H9 (cell line): ENCODE data around the gene RASSF3. TPM values are rescaled to one million over a fixed set of nuclear protein-coding genes. Genes with fewer than 3 reads are reported as not detected.

ENCODE experiments used
- DNase-seq: peaks from one replicate; pipeline ENCODE4 v3.0.0-alpha.2; 2017
- H2AFZ ChIP-seq: one replicate; pipeline ENCODE4 v1.6.1; 2013; ENCODE audit warnings: mild to moderate bottlenecking, low read length, control low read depth, moderate library complexity
- H2AK5ac ChIP-seq: 2 replicates; pipeline ENCODE4 v1.6.1; 2013; ENCODE audit warnings: low read length, control low read depth, mixed read lengths; ENCODE audit not compliant: insufficient read length
- H2BK120ac ChIP-seq: one replicate; pipeline ENCODE4 v1.6.1; 2013; ENCODE audit warnings: low read depth, mild to moderate bottlenecking, low read length, control low read depth, inconsistent platforms; ENCODE audit not compliant: poor library complexity, severe bottlenecking
- H2BK12ac ChIP-seq: 2 replicates; pipeline ENCODE4 v1.6.1; 2013; ENCODE audit warnings: low read length, control low read depth, mixed read lengths, low read depth; ENCODE audit not compliant: insufficient read length
- H2BK15ac ChIP-seq: 2 replicates; pipeline ENCODE4 v1.6.1; 2013; ENCODE audit warnings: low read depth, low read length, control low read depth
- H2BK20ac ChIP-seq: one replicate; pipeline ENCODE4 v1.6.1; 2013; ENCODE audit warnings: low read depth, mild to moderate bottlenecking, low read length, control low read depth, inconsistent platforms; ENCODE audit not compliant: poor library complexity, severe bottlenecking
- H2BK5ac ChIP-seq: 2 replicates; pipeline ENCODE4 v1.6.1; 2013; ENCODE audit warnings: low read length, control low read depth, mixed read lengths; ENCODE audit not compliant: insufficient read length
- H3K14ac ChIP-seq: 2 replicates; pipeline ENCODE4 v1.6.1; 2013; ENCODE audit warnings: low read length, control low read depth; ENCODE audit not compliant: insufficient read depth
- H3K18ac ChIP-seq: 2 replicates; pipeline ENCODE4 v1.6.1; 2013; ENCODE audit warnings: low read depth, mild to moderate bottlenecking, mixed read lengths, low read length, control low read depth; ENCODE audit not compliant: insufficient read length
- H3K23ac ChIP-seq: 2 replicates; pipeline ENCODE4 v1.6.1; 2013; ENCODE audit warnings: low read length, control low read depth, mixed read lengths, low read depth; ENCODE audit not compliant: insufficient read length
- H3K23me2 ChIP-seq: 2 replicates; pipeline ENCODE4 v1.6.1; 2013; ENCODE audit warnings: low read depth, mild to moderate bottlenecking, mixed read lengths, low read length, control low read depth; ENCODE audit not compliant: insufficient read length, poor library complexity, severe bottlenecking
- H3K27ac ChIP-seq: 2 replicates; pipeline ENCODE4 v1.5.1; 2013; ENCODE audit warnings: low read length, control low read depth, mixed read lengths, low read depth; ENCODE audit not compliant: insufficient read length
- H3K27me3 ChIP-seq: 2 replicates; pipeline ENCODE4 v1.6.1; 2013; ENCODE audit warnings: low read length, control low read depth, inconsistent platforms; ENCODE audit not compliant: insufficient read depth
- H3K4ac ChIP-seq: 2 replicates; pipeline ENCODE4 v1.6.1; 2013; ENCODE audit warnings: low read depth, mild to moderate bottlenecking, control low read depth, inconsistent platforms, low read length, moderate library complexity
- H3K4me1 ChIP-seq: 2 replicates; pipeline ENCODE4 v1.6.1; 2013; ENCODE audit warnings: low read length, control low read depth, inconsistent platforms; ENCODE audit not compliant: insufficient read depth
- H3K4me2 ChIP-seq: 2 replicates; pipeline ENCODE4 v1.6.1; 2013; ENCODE audit warnings: low read length, control low read depth, mixed read lengths; ENCODE audit not compliant: insufficient read length, insufficient read depth
- H3K56ac ChIP-seq: 2 replicates; pipeline ENCODE4 v1.6.1; 2013; ENCODE audit warnings: low read depth, mild to moderate bottlenecking, mixed read lengths, low read length, control low read depth; ENCODE audit not compliant: insufficient read length
- H3K79me1 ChIP-seq: 2 replicates; pipeline ENCODE4 v1.6.1; 2013; ENCODE audit warnings: low read depth, mild to moderate bottlenecking, moderate library complexity, low read length, control low read depth, inconsistent platforms; ENCODE audit not compliant: insufficient read depth, poor library complexity, severe bottlenecking
- H3K79me2 ChIP-seq: 2 replicates; pipeline ENCODE4 v1.6.1; 2013; ENCODE audit warnings: low read length, control low read depth, inconsistent platforms; ENCODE audit not compliant: insufficient read depth
- H3K9ac ChIP-seq: 2 replicates; pipeline ENCODE4 v1.6.1; 2013; ENCODE audit warnings: low read length, control low read depth, mixed read lengths; ENCODE audit not compliant: insufficient read length; ENCODE audit errors: extremely low read depth
- H3K9me3 ChIP-seq: one replicate; pipeline ENCODE4 v1.6.1; 2013; ENCODE audit warnings: low read depth, low read length, inconsistent platforms; ENCODE audit not compliant: control insufficient read depth
- H3T11ph ChIP-seq: one replicate; pipeline ENCODE4 v1.6.1; 2013; ENCODE audit warnings: mild to moderate bottlenecking, low read length, control low read depth, inconsistent platforms
- H4K20me1 ChIP-seq: one replicate; pipeline ENCODE4 v1.6.1; 2013; ENCODE audit not compliant: control insufficient read depth, insufficient read length, insufficient read depth
- H4K5ac ChIP-seq: 2 replicates; pipeline ENCODE4 v1.6.1; 2013; ENCODE audit warnings: low read depth, mild to moderate bottlenecking, mixed read lengths, low read length, control low read depth; ENCODE audit not compliant: insufficient read length
- H4K8ac ChIP-seq: replicated peaks from 2 replicates; pipeline ENCODE4 v1.6.1; 2013; ENCODE audit warnings: low read length, control low read depth, mixed read lengths, low read depth; ENCODE audit not compliant: insufficient read length
- H4K91ac ChIP-seq: 2 replicates; pipeline ENCODE4 v1.6.1; 2013; ENCODE audit warnings: low read depth, mild to moderate bottlenecking, moderate library complexity, mixed read lengths, low read length, control low read depth; ENCODE audit not compliant: insufficient read length
- H3K27ac Mint-ChIP-seq, 3 experiments: 2 replicates in 2 of 3; 3 replicates in 1 of 3; pipeline ENCODE4 v1.8.0; 2020 to 2021; ENCODE audit warnings: mixed read lengths in 3 of 3, mild to moderate bottlenecking in 1 of 3, moderate library complexity in 1 of 3
- H3K27me3 Mint-ChIP-seq: 2 replicates; pipeline ENCODE4 v1.8.0; 2021; ENCODE audit warnings: low read depth, mild to moderate bottlenecking, moderate library complexity, mixed read lengths
- H3K36me3 Mint-ChIP-seq, 3 experiments: 2 replicates in 2 of 3; 3 replicates in 1 of 3; pipeline ENCODE4 v1.8.0; 2020 to 2021; ENCODE audit warnings: low read depth in 3 of 3, mixed read lengths in 3 of 3; ENCODE audit not compliant: insufficient read depth in 1 of 3
- H3K4me1 Mint-ChIP-seq, 2 experiments: 2 replicates each; pipeline ENCODE4 v1.8.0; 2020; ENCODE audit warnings: mixed read lengths in 2 of 2
- H3K4me3 Mint-ChIP-seq, 2 experiments: 2 replicates in 1 of 2; 3 replicates in 1 of 2; pipeline ENCODE4 v1.8.0; 2020 to 2021; ENCODE audit warnings: mild to moderate bottlenecking in 2 of 2, mixed read lengths in 2 of 2, moderate library complexity in 1 of 2
- H3K9me3 Mint-ChIP-seq, 2 experiments: 2 replicates in 1 of 2; 3 replicates in 1 of 2; pipeline ENCODE4 v1.8.0; 2020; ENCODE audit warnings: mild to moderate bottlenecking in 2 of 2, mixed read lengths in 2 of 2, moderate library complexity in 1 of 2
- CTCF ChIP-seq: fragments of 200-600 bp; sonication (generic); conservative IDR thresholded peaks from 3 replicates; pipeline ENCODE4 v1.8.0; 2021; ENCODE audit warnings: antibody characterized with exemption, mild to moderate bottlenecking
- WGBS: extraction: QIAGEN DNeasy Blood & Tissue Kit; methylation state at CpG from one replicate; pipeline ENCODE4 v1.1.7; 2013; ENCODE audit warnings: missing lambda C conversion rate, low lambda C conversion rate, mixed read lengths; ENCODE audit not compliant: insufficient read length; ENCODE audit errors: extremely low coverage; 5-methylcytosine and 5-hydroxymethylcytosine counted together
- total RNA-seq: library from RNA; stranded (reverse); gene quantifications from 2 replicates; pipeline ENCODE4 v1.2.1, GENCODE V29; 2021

Gene RASSF3
- total RNA-seq, 1 experiment from 2014 or later = 45.1 TPM

DNA sequence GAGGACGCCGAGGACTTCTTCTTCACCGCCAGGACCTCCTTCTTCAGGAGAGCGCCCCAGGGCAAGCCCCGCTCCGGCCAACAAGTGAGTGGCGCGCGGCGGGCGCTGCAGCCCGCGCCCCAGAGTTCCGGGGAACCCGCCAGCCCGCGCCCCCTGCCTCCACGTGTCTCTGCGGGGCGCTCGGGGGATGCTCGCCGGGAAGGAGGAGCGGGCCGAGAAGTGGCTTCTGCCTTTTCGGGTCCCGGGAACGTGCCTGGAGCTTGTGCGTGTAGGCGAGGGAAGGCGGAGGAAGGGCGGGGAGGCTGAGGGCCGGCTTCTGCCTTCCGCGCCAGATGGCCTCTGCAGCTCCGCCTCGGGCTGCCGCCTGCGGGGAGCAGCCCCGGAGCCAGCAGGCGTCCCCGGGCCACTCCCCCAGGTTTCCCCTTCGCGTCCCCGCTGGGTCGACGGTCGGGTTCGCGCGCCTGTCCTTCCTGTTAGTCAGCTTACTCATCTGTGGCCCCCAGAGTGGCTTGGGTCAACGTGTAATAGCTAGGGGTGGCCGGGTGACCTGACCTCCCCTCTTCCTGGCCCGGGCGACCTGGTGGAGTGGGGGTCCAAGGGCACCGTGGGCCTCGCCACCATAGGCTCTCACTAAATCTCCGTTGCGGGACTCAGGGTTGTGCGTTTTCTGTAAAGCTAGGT, 505 bp downstream of the RASSF3 start:
- Histone ChIP-seq H3K4ac (no peak overlapping the region), H2AK5ac (no peak overlapping the region), H2BK20ac (no peak overlapping the region), H3K79me1 (peaks cover 8% of the 10 kb centered on the region), H2BK5ac (no peak overlapping the region), H4K8ac (no peak overlapping the region), H3K23ac (no peak overlapping the region), H3K9me3 (no peaks in the 10 kb centered on the region), H2BK15ac (no peak overlapping the region), H3K18ac (no peak overlapping the region), H2AFZ (no peak overlapping the region), H3T11ph (no peak overlapping the region), H4K20me1 (no peaks in the 10 kb centered on the region), H4K5ac (no peak overlapping the region), H3K27ac (no peak overlapping the region), H3K79me2 (peaks cover 20% of the 10 kb centered on the region; the same call in 1 of the 2 replicates), H2BK12ac (no peak overlapping the region), H3K4me1 (no peaks in the 10 kb centered on the region), H3K56ac (no peak overlapping the region), H3K14ac (peak overlapping the region; percentile 67), H4K91ac (no peak overlapping the region), H3K4me2 (peak overlapping the region; percentile 91), H3K27me3 (no peaks in the 10 kb centered on the region), H2BK120ac (no peak overlapping the region), H3K9ac (peak overlapping the region; percentile 36), H3K23me2 (peaks cover 24% of the 10 kb centered on the region)
- H3K4me3 Mint-ChIP-seq = peak overlapping the region; percentile 87 to 94
- no peaks in the 10 kb centered on the region for H3K27me3 Mint-ChIP-seq
- peaks cover 21 to 31% of the 10 kb centered on the region in 2 experiments for H3K4me1 Mint-ChIP-seq
- no peak; the same call in 2 of the 3 replicates for TF ChIP-seq CTCF
- DNase-seq = peak; percentile 73
- peaks cover 3 to 18% (median 13%) of the 10 kb centered on the region in 3 experiments; a peak in 4 of 7 replicates for H3K36me3 Mint-ChIP-seq
- peak overlapping the region; percentile 40 to 92 (median 80); a peak in 4 of 7 replicates for H3K27ac Mint-ChIP-seq
- WGBS = no CpG with 5 or more reads among the region's 60 CpGs
- no peaks in the 10 kb centered on the region for H3K9me3 Mint-ChIP-seq
